D721Med (cell line): Measurements from ENCODE around the gene ARHGEF1.
"Not testable (repeated sequence)": the region's sequence is repeated elsewhere in the genome, so short reads cannot be mapped to it uniquely, and the experiment has no call there.

Experiments
- DNase-seq: peaks from one replicate; pipeline ENCODE4 v3.0.0; 2011; ENCODE audit warnings: low spot score; ENCODE audit not compliant: insufficient read length
- FAIRE-seq: peaks from 2 replicates; lab custom pipeline; 2011; peaks lifted over from hg19 to GRCh38; lab: Jason Lieb, UNC
- TF ChIP-seq, protein P1 (sequence below): IDR thresholded peaks from 2 replicates; pipeline ENCODE4 v1.5.1; 2012; ENCODE audit warnings: mild to moderate bottlenecking, control low read depth; ENCODE audit not compliant: insufficient read depth; ENCODE audit errors: missing control alignments

The ARHGEF1 gene

DNA sequence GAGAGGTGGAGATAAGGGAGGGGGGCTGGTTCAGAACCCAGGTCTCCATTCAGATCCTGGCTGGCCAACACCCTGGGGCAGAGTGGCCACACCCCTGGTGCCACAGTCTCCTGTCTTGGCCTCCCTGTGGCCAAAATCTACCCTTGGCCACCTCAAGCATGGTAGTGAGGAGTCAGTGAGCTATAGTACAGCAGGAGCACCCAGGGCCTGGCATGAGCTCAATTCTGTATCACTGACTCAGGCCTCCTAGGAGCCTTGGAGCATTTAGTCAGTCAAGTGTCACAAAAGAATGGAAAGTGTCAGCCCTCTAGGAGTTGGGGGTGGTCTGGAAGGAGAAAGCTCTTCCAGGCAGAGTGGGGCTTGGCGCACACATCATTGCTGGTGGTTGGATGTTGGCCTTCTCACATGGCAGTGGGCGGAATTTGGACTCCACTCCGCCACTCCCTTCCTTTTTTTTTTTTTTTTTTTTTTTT is 12.5 kb upstream of the ARHGEF1 start:
- DNase-seq = no peak
- no peak for FAIRE-seq
- TF ChIP-seq, protein P1, sequence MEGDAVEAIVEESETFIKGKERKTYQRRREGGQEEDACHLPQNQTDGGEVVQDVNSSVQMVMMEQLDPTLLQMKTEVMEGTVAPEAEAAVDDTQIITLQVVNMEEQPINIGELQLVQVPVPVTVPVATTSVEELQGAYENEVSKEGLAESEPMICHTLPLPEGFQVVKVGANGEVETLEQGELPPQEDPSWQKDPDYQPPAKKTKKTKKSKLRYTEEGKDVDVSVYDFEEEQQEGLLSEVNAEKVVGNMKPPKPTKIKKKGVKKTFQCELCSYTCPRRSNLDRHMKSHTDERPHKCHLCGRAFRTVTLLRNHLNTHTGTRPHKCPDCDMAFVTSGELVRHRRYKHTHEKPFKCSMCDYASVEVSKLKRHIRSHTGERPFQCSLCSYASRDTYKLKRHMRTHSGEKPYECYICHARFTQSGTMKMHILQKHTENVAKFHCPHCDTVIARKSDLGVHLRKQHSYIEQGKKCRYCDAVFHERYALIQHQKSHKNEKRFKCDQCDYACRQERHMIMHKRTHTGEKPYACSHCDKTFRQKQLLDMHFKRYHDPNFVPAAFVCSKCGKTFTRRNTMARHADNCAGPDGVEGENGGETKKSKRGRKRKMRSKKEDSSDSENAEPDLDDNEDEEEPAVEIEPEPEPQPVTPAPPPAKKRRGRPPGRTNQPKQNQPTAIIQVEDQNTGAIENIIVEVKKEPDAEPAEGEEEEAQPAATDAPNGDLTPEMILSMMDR = no peak

DNA sequence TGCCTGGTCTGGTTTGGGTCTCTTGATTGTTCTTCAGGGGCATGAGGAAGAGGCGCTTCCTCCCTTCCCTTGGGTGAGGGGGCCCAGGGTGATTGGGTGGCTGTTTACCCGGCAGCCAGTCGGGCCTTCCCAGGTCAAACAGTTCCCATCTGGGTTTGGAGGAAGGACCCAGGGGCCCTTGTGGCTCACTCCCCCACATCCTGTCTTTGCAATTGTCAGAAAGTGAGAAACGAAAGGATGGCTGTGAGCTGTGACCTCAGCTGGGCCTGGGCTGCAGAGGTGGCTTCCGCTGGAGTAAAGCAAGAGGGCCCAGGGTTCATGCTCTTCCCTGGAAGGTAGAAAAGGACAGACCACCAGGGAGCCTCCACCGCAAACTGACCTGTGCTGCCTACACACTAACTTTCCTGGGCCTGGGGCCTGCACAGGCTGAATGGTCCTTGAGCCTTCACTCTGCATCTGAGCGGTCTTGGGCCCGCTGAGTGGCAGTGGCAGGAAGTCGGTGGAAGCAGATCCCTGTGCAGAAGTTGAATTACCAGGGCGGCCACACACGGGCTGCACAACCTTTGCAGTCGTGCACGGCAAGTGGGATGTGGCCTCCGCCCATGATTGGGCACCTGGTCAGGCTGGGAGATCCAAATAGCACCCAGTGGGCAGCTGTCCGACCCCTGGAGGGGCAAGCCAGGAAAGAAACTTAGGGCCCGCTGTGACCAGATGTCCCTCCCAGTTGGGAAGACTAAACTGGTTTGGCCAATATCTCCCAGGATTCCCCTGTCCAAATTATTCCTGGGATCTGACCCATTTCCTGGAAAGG is 11.2 kb upstream of the ARHGEF1 start:
- DNase-seq = no peak
- TF ChIP-seq, protein P1 = no peak
- no peak for FAIRE-seq

DNA sequence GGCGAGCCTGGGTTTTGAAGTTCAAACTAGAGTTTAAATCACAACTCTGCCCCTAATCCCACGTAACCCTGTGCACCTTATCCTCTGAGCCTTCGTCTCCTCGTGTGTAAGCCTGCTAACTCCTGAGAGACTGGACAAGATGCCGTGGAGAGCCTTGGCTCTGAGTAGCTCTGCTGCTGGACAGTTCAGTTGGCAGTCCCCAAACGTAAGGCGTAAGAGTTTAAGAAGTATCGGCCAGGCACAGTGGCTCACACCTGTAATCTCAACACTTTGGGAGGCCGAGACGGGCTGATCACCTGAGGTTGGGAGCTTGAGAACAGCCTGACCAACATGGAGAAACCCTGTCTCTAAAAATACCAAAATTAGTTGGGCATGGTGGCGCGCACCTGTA is 10.6 kb upstream of the ARHGEF1 start:
- no peak for FAIRE-seq
- TF ChIP-seq, protein P1 = no peak
- no peak for DNase-seq

DNA sequence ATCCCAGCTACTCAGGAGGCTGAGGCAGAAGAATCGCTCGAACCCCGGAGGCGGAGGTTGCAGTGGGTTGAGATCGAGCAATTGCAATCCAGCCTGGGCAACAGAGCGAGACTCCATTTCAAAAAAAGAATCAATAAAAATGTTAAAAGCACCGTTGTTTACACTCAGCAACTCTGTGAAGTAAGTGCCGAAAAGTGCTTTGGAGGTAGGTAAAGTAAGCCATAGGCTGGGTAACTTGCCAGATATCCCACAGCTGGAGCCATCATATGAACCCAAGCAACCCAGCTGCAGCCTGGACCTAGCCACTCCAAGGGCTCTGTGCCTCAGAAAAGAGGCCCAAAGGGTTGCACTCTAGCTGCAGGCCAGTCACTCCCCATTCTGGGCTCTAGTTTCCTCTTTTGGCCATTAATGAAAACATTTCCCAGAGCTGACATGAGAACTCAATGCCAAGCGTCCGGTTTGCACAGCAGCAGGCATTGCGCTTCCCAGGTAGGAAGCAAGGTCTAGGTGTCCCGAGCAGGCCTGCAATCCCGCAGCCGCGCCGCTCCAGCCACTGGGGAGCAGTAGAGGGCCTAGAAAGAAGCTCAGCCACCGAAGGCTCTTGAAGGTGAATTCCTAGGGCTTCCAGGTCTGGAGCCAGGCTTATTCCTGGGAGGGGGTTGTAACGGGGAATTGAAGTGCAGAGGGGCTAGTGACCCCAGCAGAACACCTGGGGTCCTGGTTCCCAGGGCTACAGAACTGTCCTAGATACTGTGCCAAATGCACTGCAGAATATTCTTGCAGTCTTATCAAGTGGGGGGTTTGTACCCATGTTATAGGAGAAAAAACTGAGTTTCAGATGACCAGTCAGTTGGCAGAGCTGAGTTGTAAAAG is 10.0 kb upstream of the ARHGEF1 start:
- DNase-seq (peak; percentile 51), FAIRE-seq (no peak)

DNA sequence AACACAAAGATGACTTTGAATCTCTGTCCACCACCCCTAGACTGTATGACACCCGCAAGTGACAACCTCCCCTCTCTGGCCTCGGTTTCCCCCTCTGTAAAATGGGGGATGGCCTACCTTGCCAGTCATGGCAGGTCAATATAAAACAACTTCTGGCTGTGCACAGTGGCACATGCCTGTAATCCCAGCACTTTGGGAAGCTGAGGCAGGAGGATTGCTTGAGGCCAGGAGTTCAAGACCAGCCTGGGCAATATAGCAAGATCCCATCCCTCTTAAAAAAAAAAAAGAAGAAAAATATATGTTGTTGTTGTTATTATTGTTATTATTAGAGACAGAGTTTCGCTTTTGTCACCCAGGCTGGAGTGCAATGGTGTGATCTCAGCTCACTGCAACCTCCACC is 7.0 kb upstream of the ARHGEF1 start:
- DNase-seq, FAIRE-seq: not testable (repeated sequence)

More for the DNA sequence above, 10.0 kb upstream of the ARHGEF1 start:
- TF ChIP-seq, protein P1 = peak; percentile 58

DNA sequence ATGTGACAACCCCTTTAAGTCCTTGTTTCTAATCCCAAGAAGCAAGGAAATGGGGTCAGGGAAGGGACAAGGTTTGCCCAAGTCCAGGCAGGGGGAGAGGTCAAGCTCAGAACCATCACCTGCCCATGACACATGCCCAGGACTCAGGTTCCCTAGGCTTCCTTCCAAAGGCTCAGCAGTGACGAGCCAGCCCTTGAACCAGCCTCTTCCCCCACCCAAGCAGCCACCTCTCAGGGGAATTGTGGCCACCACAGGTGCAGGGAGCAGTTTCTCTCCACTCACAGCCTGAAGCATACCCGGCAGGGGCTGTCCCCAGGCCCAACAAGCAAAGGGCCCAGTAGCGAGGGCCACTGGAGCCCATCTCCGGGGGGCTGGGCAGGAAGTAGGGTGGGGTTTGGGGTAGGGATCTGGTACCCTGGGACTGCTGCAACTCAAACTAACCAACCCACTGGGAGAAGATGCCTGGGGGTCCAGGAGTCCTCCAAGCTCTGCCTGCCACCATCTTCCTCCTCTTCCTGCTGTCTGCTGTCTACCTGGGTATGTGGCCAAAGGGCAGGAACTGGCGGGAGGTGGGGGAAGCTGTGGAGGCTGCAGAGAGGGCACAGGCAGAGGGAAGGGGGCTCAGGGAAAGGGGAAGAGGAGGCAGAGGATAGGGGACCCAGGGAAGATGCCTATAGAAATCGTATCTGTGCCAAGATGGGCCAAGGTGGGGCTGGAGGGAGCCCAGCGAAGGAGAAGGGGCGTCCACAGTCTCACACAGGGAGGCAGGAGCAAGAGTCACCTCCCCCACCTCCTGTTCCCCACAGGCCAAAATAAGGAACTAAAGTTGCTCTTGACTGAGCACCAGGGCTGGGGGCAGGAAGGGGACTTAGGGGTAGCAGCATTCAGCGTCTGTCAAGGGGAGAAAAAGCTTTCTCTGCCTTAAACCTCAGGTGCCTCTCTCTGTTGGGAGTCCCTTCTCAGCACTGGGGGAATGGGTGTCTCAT is 5.8 kb upstream of the ARHGEF1 start, which contains the start of gene CD79A:
Gene CD79A, plus strand, starts transcription at position 433 of the 986 bp plus-strand sequence. Its CDS starts 26 bp downstream, at position 459.
- FAIRE-seq = no peak
- DNase-seq = no peak
- TF ChIP-seq, protein P1 = no peak
